ENCODE measurements around the gene CD79B.

Gene CD79B

DNA sequence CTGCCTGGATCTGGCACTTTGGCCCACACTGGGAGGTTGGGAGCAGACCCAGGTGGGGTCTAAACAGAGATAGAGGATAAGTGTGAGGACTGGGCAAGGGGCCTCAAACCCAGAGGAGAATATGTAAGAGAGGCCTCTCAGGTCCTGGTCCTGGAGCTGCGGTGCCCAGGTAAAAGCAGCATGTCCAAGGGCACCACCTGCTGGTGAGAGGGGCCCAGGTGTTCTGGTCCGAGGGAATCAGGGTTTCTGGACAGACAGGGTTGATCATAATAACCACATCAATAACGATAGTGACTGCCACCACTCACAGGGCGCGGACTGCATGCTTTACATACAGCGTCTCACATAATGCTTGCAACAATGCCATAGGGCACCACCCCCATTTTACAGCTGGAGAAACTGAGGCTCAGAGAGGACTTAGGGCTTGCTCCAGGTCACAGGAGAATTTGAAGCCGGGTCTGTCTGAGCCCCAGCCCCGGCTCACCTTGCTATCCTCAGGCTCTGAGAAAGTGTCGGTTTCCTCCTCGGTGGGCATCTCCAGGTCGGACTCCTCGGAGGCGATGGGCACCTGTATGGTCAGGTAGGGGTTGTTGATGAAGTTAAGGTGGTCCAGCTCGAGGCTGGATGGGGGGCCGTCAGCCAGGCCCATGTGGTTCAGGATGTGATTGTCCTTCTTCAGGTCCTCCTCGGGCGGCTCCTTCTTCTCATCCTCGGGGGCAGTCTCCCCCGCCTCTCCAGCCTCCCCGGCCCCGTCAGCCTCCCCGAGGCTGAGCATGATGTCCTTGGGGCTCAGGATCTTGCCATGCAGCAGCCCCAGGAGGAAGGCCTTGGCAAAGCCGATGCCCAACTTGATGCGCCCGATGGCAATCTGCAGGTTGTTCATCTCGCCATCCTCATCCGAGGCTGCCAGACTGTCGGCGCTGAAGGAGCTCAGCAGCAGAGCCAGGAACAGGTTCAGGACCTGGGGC is 19.1 kb upstream of the CD79B start:
- DNase-seq: no peak

GRCh38 chr17:63949576-63950250 is 17.6 kb upstream of the CD79B start:
- DNase-seq: no peak

GRCh38 chr17:63948521-63948920 is 16.4 kb upstream of the CD79B start:
- no peak for DNase-seq

DNA sequence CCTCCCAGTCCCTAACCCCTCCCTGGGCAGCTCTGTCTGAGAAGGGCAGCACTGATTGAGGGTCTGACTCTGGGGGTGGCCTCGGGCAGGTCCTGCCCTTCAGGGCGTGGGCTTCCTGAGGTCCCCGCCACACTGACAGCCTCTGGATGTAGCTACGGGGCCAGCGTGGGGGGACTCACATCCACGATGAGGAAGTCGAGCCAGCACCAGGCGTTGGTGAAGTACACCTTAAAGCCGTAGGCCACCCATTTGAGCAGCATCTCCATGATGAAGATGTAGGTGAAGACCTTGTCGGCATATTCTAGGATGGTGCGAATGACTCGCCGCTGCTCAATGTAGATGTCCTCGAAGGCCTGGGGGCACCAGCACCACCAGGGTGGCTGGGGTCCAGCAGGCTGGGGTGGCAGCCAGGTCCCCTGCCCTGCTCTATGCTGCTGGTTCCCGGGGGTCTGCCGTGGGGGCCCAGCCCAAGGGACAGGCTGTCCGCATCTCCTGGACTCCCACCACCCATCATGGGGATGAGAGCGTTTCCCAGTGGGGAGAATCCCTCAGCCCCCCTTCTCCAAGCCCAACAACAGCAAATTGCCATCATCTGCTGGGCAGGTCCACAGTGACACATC is 15.7 kb upstream of the CD79B start:
- DNase-seq: no peak

DNA sequence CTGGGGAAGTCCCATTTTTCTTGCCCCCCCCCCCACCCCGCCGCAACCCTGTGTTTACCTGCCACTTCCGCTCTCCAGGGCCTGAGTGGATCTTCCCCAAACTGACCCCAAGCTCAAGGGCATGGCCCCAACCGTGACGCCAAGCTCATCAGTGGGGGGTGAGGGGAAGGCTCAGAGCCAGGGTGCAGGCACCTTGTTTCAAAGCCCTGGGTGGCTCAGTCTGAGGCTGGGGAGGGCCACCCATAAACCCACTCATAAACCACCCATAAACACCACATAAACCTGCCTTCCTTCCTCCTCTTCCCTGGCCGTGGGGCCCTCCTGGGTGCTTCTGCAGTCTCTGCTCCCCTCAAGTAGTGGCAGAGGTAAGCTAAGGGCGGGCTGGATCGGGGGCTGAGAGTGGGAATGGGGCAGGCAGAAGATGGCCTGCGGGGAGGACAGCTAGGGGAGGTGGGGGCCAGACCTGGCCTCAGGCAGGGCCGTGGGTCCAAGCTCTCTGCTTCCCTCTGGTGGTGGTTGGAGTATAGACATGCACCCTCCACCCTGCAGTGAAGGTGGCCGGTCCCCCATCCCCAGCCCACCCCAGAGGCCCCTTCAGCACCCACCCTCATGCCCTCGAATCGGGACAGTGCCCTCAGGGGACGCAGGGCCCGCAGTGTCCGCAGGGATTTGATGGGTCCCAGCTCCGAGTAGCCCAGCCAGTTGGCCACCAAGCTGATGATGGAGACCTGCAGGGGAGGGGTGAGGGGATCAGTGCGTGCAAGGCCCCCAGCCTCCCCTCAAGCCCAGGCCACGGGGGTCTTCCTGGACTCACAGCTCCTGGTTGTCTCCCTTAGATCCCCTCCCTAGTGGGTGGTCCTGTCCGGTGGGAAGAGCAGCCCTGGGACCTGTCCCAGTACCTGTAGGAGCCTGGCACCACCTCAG is 14.6 kb upstream of the CD79B start:
- DNase-seq: peak; percentile 20

DNA sequence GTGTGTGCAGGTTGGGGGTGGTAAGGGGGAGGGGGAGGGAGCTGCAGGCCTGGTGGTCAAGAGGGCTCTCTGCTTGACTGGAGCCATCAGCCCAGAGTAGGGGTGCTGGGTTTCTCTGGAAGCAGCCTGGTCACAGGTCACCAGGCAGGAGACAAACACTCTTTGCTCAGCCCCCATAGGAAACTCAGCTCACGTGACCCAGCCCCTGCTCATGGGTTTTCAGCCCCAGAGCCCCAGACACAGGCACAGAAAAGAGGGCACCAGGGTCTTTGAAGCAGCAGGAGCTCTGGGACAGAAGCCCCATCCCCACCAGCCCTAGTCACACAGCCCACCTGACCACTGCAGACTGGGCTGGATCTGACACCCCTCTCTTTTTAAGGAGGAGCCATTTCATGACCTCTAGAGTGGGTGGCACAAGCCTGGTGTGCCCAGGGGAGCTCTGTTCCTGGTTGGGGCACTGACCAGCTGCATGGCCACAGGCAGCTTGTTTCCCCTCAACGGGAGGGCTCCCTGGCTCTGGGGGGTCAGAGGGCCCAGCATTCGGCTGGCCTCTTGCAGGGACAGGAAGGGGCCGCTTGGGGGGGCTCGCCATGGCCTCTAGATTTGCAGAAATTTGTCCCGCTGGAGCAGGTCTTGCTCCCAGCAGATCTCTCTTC is 13.8 kb upstream of the CD79B start:
- no peak for DNase-seq

DNA sequence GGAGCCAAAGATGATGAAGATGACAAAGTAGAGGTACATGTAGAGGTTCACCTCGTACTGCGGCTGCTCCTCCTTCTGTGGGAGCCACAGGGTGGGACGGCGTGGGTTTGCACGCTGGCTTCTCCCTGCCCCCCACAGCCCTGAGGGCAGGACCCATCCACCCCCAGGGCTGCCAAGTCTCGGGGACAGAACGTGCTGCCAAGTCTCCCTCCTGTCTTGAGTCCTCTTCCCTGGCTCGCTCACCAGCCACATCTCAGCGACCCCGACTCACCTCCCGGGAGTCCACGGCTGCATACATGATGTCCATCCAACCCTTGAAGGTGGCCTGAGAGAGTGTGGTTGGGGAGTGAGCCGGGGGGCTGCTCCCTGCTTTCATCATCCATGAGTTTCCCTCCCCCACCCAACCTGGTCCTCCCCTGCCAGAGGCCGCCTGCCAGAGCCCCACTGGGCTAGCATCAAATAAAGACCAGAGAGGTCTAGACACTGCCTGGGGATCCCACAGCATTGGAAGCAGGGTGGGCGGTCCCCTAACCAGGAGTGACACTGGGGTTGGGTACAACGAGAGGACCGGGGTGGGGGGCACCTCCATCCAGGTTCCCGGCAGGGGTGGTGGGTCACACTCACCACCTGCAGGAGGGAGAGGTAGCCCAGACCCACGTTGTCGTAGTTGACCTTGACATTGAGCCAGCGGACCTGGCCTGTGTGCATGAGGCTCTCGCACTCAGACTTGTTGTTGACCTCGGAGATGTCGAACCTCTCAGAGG is 12.8 kb upstream of the CD79B start:
- no peak for DNase-seq

DNA sequence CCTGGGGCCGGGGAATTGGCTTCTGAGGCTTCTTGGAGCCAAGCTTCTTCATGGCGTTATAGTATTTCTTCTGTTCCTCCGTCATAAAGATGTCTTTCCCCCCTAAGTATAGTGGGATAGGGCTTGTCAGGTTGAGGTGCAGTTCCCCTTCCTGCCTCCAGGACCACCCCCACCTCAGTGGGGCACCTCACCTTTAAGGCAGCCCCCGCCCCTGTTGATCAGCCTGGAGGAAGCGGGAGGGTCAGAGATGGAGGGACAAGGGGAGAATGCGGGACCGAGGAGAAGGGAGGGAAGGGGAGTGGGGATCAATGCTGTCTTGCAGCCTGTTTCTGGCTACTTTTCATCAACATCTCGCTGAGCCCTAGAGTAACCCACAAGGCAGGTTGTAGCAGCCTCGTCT is 11.6 kb upstream of the CD79B start:
- DNase-seq: no peak

DNA sequence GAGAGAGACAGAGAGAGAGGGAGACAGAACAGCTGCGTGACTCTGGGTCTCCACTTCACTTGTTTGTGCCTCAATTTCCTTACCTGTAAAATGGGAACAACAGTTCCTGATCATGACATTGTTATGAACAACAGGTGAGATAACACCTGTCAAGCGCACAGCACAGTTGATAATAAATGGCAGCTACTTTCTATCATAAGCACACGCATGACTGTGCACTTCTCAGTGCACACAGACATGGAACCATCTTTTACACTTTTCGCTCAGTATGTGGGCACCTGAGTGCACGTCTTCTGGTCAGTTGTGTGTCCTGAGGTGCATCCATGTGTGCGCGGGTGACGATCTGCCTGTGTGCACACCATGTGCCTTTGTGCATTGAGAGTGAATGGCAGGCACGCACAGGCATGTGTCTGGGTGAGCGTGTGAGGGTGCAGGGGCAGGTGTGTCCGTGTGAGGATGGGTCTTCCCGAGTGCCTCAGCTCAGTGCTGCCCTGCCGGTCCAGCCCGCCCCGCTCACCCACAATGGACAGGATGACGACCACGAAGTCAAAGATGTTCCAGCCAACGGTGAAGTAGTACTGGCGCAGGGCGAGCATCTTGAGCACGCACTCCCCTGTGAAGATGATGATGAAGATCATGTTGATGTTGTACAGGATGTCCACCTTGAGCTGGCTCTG is 10.3 kb upstream of the CD79B start:
- no peak for DNase-seq

- DNase-seq: no peak
These were observed 9.6 kb upstream of the CD79B start for GRCh38 chr17:63941751-63942150.

DNA sequence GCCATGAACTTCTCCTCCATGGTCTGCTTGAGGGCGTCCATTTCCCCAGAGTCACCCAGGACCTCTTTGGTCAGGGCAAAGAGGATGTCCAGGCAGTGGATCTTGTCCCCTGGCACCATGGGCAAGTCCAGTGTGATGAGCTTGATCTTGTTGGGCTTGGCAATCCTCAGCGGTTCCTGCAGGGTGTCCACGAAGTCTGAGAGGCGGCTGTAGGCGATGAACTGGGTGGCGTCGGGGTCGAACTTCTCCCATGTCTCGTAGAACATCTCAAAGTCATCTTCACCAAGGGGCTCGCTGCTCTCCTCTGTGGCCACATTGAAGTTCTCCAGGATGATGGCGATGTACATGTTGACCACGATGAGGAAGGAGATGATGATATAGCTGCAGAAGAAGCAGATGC is 9.0 kb upstream of the CD79B start:
- no peak for DNase-seq

- no peak for DNase-seq
These were observed 8.5 kb upstream of the CD79B start for GRCh38 chr17:63940584-63940983.

DNA sequence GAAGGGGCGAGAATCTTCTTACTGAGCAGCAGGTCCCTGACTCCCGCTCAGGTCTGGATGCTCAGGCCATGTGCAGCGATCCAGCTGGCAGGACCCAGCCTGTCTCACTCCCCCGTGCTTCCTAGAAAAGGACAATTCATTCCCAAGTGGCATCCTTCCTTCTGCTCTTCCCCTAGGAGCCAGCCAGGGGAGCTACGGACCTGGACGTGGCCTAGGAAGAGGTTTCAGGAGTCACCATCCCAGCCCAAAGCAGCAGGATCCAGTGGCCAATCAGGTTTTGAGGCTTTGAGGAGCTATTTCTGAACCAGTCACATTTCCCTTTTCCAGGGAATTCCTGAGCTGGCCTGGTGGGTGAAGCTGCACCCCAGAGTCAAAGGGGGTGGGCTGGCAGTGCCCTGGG is 7.8 kb upstream of the CD79B start:
- no peak for DNase-seq

- DNase-seq: no peak
These were observed 7.3 kb upstream of the CD79B start for GRCh38 chr17:63939401-63939800.

GRCh38 chr17:63937920-63938319 is 5.8 kb upstream of the CD79B start:
- no peak for DNase-seq

GRCh38 chr17:63937319-63937718 is 5.2 kb upstream of the CD79B start:
- DNase-seq: no peak

GRCh38 chr17:63934183-63935112 is 2.3 kb upstream of the CD79B start:
- no peak for DNase-seq

DNA sequence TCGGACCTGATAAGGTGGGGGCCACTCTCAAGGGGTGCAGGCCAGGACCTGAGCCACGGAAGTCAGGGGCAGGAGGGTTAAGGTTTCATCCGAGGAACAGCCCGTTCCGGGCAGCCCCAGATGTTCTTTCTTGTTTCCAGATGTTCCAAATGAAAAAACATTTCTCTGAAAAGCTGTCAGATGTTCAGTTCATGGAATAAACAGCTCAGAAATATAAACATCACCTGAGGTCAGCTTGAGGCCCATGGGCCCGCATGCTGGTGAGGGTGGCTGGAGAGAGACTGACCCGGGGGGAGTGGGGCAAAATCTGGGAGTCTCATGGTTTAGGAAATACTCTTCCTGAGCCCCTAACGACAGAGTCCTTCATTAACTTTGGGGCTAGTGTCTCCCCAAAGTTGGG is 1.5 kb upstream of the CD79B start:
- no peak for DNase-seq

GRCh38 chr17:63932721-63933120 is 590 bp upstream of the CD79B start:
- DNase-seq: no peak
